Left lung (tissue), 10 donors: Measurements from ENCODE around the gene LDLRAD2. TPM values are rescaled to one million over a fixed set of nuclear protein-coding genes. Genes with fewer than 3 reads are reported as not detected.

Experiments used
- ATAC-seq: fragments of 200-7000 bp; cut with Tn5 transposase; one replicate; pipeline ENCODE4 v1.9.1; 2020; ENCODE audit warnings: moderate library complexity
- DNase-seq, 4 donors: peaks; one replicate each; pipeline ENCODE4 v3.0.0-alpha.2; 2013 to 2020
- H3K27ac ChIP-seq, 2 donors: fragments of 200-600 bp; sonication (generic) in 1 of 2; one replicate each; pipeline versions ENCODE4 v1.5.0 to v1.8.0; 2020 to 2021
- H3K27me3 ChIP-seq, 2 donors: fragments of 200-600 bp; sonication (generic) in 1 of 2; one replicate each; pipeline versions ENCODE4 v1.5.0 to v1.8.0; 2020 to 2021
- H3K36me3 ChIP-seq, 2 donors: fragments of 200-600 bp; sonication (generic) in 1 of 2; one replicate each; pipeline versions ENCODE4 v1.5.0 to v1.8.0; 2020 to 2021
- H3K4me1 ChIP-seq, 2 donors: fragments of 200-600 bp; one replicate each; pipeline ENCODE4 v1.8.0; 2021
- H3K4me3 ChIP-seq, 2 donors: fragments of 200-600 bp; sonication (generic) in 1 of 2; one replicate each; pipeline versions ENCODE4 v1.5.0 to v1.8.0; 2020 to 2021; ENCODE audit warnings: mild to moderate bottlenecking in 1 of 2
- H3K9me3 ChIP-seq, 2 donors: fragments of 200-600 bp; sonication (generic) in 1 of 2; one replicate each; pipeline versions ENCODE4 v1.5.0 to v1.8.0; 2020 to 2021
- intact Hi-C, 2 donors: fragments of 100-400 bp; cut with DNase I; formaldehyde crosslinking; loops; one replicate each; pipeline versions ENCODE4 v1.11.2 to v1.14.2; 2022
- polyA plus RNA-seq, 6 donors: library from polyadenylated mRNA; unstranded; fragments of 120-200 nt; gene quantifications; one replicate each; pipeline ENCODE4 v1.2.1, GENCODE V29; 2013; ENCODE audit not compliant: insufficient read length in 6 of 6
- total RNA-seq, 2 donors: library from RNA; stranded (reverse); fragmentation: NEBNext Ultra II Directional; extraction: Animal tissue kit (Norgen Biotek cat#: 25700); gene quantifications; one replicate each; pipeline ENCODE4 v1.2.1, GENCODE V29; 2021
- TF ChIP-seq, protein P1 (sequence below), 2 donors: fragments of 200-600 bp; sonication (generic) in 1 of 2; IDR thresholded peaks; one replicate each; pipeline versions ENCODE4 v1.5.0 to v1.8.0; 2021; ENCODE audit warnings: antibody characterized with exemption in 2 of 2
- donor health status: DM: no; HTN: yes; CAD: no.
- donor health status: DM: no; HTN: no; CAD: no.

The LDLRAD2 gene
- total and polyA plus RNA-seq, 8 donors, result 0.10 to 5.9 (median 5.1) TPM

DNA sequence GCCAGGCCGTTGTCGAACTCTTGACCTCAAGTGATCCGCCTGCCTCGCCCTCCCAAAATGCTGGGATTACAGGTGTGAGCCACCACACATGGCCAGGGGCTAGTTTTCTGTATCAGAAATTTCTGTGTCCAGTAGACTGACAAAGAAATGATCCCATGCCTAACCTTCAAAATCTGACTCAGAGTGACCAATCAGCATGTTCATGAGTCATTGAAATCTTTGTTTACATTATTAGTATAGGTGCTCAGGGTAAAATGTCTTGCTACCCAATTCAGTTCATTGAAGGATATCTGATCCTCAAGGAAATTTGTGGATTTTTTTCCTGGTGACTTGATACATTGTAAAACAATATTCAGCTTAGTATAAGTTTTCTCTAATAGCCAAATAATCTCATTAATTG is 11.0 kb upstream of the LDLRAD2 start:
- intact Hi-C loops, result no loop called here
- no peaks in the 10 kb centered on the region for H3K9me3 ChIP-seq
- DNase-seq, result no peak
- TF ChIP-seq, protein P1, sequence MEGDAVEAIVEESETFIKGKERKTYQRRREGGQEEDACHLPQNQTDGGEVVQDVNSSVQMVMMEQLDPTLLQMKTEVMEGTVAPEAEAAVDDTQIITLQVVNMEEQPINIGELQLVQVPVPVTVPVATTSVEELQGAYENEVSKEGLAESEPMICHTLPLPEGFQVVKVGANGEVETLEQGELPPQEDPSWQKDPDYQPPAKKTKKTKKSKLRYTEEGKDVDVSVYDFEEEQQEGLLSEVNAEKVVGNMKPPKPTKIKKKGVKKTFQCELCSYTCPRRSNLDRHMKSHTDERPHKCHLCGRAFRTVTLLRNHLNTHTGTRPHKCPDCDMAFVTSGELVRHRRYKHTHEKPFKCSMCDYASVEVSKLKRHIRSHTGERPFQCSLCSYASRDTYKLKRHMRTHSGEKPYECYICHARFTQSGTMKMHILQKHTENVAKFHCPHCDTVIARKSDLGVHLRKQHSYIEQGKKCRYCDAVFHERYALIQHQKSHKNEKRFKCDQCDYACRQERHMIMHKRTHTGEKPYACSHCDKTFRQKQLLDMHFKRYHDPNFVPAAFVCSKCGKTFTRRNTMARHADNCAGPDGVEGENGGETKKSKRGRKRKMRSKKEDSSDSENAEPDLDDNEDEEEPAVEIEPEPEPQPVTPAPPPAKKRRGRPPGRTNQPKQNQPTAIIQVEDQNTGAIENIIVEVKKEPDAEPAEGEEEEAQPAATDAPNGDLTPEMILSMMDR (IDR thresholded peaks at IDR 0.05), result no peak
- no peaks in the 10 kb centered on the region for H3K4me1 ChIP-seq
- no peak for ATAC-seq
- no peaks in the 10 kb centered on the region for H3K27me3 ChIP-seq
- no peak overlapping the region for H3K4me3 ChIP-seq
- no peak overlapping the region for H3K27ac ChIP-seq
- H3K36me3 ChIP-seq, result no peaks in the 10 kb centered on the region

DNA sequence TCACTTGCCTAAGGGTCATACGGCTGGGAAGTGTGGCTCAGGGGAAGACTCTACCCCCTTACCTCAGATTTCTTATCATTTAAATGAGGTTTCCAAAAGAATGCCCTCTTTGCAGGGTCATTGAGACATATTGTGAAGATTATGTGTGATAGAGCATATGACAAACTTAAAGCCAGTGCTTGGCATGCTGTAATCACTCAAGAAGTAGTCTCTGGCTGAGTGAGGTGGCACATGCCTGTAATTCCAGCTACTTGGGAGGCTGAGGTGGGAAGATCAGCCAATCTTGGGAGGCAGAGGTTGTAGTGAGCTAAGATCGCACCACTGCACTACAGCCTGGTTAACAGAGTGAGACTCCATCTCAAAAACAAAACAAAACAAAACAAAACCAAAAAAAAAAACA is 7.5 kb upstream of the LDLRAD2 start:
- ATAC-seq, result no peak
- intact Hi-C loops, result no loop called here

DNA sequence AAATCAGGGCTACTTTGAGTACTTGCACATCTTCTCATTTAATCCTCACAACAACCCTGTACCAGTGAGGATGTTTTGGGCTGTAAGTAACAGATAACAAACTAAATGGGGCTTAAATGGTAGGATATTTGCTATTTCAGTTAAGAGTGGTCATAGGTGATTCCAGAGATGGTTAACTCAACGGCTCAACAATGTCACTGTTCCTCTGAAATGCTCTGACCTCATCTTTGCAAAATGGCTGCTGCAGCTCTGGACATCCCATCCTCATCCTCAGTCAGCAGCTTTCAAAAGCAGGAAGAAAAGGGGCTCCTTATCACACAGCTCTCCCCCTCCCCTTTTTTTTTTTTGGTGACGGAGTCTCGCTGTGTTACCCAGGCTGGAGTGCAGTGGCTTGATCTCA is 1.5 kb downstream of the LDLRAD2 start:
- H3K4me1 ChIP-seq, result peaks cover 0 to 13% of the 10 kb centered on the region in 2 donors

More for the DNA sequence above, 7.5 kb upstream of the LDLRAD2 start:
- TF ChIP-seq, protein P1 (IDR thresholded peaks at IDR 0.05), result no peak
- H3K27ac ChIP-seq, result no peak overlapping the region
- DNase-seq, result no peak
- H3K4me1 ChIP-seq, result no peaks in the 10 kb centered on the region
- no peaks in the 10 kb centered on the region for H3K27me3 ChIP-seq
- no peaks in the 10 kb centered on the region for H3K36me3 ChIP-seq
- H3K9me3 ChIP-seq, result no peaks in the 10 kb centered on the region
- H3K4me3 ChIP-seq, result no peak overlapping the region

DNA sequence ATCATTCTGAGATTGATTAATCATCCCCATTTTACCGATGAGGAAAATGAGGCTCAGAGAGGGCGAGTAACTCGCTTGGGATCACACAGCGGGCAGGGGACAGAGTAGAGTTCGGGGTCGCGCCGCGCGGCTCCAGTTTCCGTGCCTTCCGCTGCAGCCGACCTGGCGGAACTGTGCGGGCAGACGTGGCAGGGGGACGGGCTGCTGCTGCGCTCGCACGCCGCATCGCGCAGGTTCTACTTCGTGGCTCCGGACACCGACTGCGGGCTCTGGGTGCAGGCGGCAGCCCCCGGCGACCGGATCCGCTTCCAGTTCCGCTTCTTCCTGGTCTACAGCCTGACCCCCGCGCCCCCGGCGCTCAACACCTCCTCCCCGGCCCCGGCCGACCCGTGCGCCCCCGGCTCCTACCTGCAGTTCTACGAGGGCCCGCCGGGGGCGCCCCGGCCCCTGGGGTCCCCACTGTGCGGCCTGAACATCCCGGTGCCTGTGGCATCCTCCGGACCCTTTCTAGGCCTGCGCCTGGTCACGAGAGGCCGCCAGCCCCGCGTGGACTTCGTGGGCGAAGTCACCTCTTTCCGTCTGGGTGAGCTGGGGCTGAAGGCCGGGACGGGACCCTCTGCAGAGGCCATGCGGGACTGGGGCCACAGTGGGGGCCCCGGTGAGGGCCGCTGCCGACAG is 2.3 kb downstream of the LDLRAD2 start:
- Histone ChIP-seq H3K9me3 (no peaks in the 10 kb centered on the region), H3K4me3 (peak overlapping the region; percentile 24 to 30), H3K27me3 (peaks cover 0 to 30% of the 10 kb centered on the region in 2 donors), H3K36me3 (no peaks in the 10 kb centered on the region), H3K27ac (no peak overlapping the region), H3K4me1 (peaks cover 0 to 17% of the 10 kb centered on the region in 2 donors)
- TF ChIP-seq, protein P1 (IDR thresholded peaks at IDR 0.05), result peak; percentile 42 to 51
- DNase-seq (no peak), ATAC-seq (peak; percentile 67)
- intact Hi-C loops, result no loop called here

More for the DNA sequence above, 1.5 kb downstream of the LDLRAD2 start:
- no peak overlapping the region for H3K27ac ChIP-seq
- no peak overlapping the region for H3K4me3 ChIP-seq
- intact Hi-C loops, result no loop called here
- no peaks in the 10 kb centered on the region for H3K36me3 ChIP-seq
- peaks cover 0 to 30% of the 10 kb centered on the region in 2 donors for H3K27me3 ChIP-seq
- DNase-seq, result no peak
- TF ChIP-seq, protein P1 (IDR thresholded peaks at IDR 0.05), result no peak
- no peak for ATAC-seq
- H3K9me3 ChIP-seq, result no peaks in the 10 kb centered on the region

DNA sequence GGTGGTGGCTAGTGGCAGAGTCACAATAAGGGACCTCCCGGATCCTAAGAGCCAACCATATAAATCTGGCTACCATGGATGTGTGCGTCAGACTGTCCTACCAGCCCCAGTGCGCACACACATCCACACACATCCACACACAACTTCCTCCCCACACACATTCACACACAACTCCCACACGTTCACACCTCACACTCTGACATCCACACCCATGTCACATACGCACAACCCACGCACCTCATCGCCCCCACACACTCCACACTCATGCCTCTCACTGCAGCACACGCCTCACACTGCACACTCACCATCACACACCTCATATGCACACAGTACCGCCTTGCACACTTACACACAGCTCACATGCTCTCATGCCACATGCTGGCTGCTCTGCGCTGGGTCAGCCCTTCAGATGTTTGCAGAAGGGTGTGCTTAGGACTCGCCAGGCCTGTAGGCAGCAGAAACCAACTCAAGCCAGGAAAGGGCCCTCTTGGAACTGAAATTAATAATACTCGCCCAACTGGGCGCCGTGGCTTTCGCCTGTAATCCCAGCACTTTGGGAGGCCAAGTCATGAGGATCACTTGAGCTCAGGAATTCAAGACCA is 3.0 kb downstream of the LDLRAD2 start:
- H3K27ac ChIP-seq, result no peak overlapping the region
- peaks cover 0 to 17% of the 10 kb centered on the region in 2 donors for H3K4me1 ChIP-seq
- peaks cover 0 to 30% of the 10 kb centered on the region in 2 donors for H3K27me3 ChIP-seq
- ATAC-seq (peak; percentile 82), DNase-seq (no peak)
- no peaks in the 10 kb centered on the region for H3K9me3 ChIP-seq
- intact Hi-C loops, result no loop called here
- no peak overlapping the region for H3K4me3 ChIP-seq
- TF ChIP-seq, protein P1 (IDR thresholded peaks at IDR 0.05), result no peak
- no peaks in the 10 kb centered on the region for H3K36me3 ChIP-seq
